HepG2 (cell line): ENCODE data around the gene PRDX3. TPM values are rescaled to one million over a fixed set of nuclear protein-coding genes. Genes with fewer than 3 reads are reported as not detected.

Source experiments
- IRF2 ChIP-seq: IDR thresholded peaks from 2 replicates; pipeline ENCODE4 v1.6.1; 2018; ENCODE audit warnings: missing genetic modification reagents, missing compliant biosample characterization
- JARID2 ChIP-seq: sonication (generic); formaldehyde crosslinking; IDR thresholded peaks from 2 replicates; pipeline ENCODE4 v1.8.1; 2023; ENCODE audit warnings: missing genetic modification reagents, inconsistent platforms; ENCODE audit not compliant: insufficient replicate concordance
- MAFG ChIP-seq: sonication (generic); formaldehyde crosslinking; IDR thresholded peaks from 2 replicates; pipeline ENCODE4 v1.5.1; 2020; ENCODE audit warnings: mild to moderate bottlenecking, missing genetic modification reagents
- NFYC ChIP-seq: IDR thresholded peaks from 2 replicates; pipeline ENCODE4 v1.6.1; 2016; ENCODE audit warnings: missing genetic modification reagents, missing compliant biosample characterization
- PRDM10 ChIP-seq: sonication (generic); formaldehyde crosslinking; IDR thresholded peaks from 2 replicates; pipeline ENCODE4 v1.4.0; 2020; ENCODE audit warnings: low read depth, missing genetic modification reagents
- TFAP4 ChIP-seq: sonication (generic); IDR thresholded peaks from 2 replicates; pipeline ENCODE4 v1.6.1; 2016; ENCODE audit warnings: low read depth, borderline replicate concordance
- TFE3 ChIP-seq: IDR thresholded peaks from 2 replicates; pipeline ENCODE4 v1.6.1; 2016
- ZBTB4 ChIP-seq: sonication (generic); formaldehyde crosslinking; IDR thresholded peaks from 2 replicates; pipeline ENCODE4 v1.4.0; 2020; ENCODE audit warnings: missing genetic modification reagents, mild to moderate bottlenecking, borderline replicate concordance
- ZNF441 ChIP-seq: sonication (generic); formaldehyde crosslinking; IDR thresholded peaks from 2 replicates; pipeline ENCODE4 v1.7.0; 2021; ENCODE audit warnings: missing genetic modification reagents, borderline replicate concordance
- ZNF460 ChIP-seq: sonication (generic); formaldehyde crosslinking; IDR thresholded peaks from 2 replicates; pipeline ENCODE4 v1.5.1; 2020; ENCODE audit warnings: missing genetic modification reagents, mild to moderate bottlenecking, borderline replicate concordance
- ZNF687 ChIP-seq: sonication (generic); formaldehyde crosslinking; IDR thresholded peaks from 2 replicates; pipeline ENCODE4 v1.5.1; 2020; ENCODE audit warnings: mild to moderate bottlenecking, missing genetic modification reagents, moderate library complexity
- polyA plus RNA-seq, 8 experiments: library from polyadenylated mRNA; depleted of rRNA in 3 of 8; stranded (reverse) in 7 of 8; unstranded in 1 of 8; fragments of >200 nt; fragmentation: Illumina TruSeq in 4 of 8; extraction: Trizol in 4 of 8; gene quantifications; 2 replicates each; pipeline versions ENCODE4 v1.2.1 to v1.2.3, GENCODE V29; 2011 to 2016; ENCODE audit warnings: low read depth in 4 of 8, missing spikeins in 1 of 8, mixed read lengths in 1 of 8; ENCODE audit not compliant: insufficient read depth in 1 of 8
- total RNA-seq, 5 experiments: library from RNA; depleted of rRNA; stranded (reverse); fragments of >200 nt; fragmentation: Illumina TruSeq; extraction: Trizol; gene quantifications; 2 replicates each; pipeline ENCODE4 v1.2.3, GENCODE V29; 2016; ENCODE audit warnings: low read depth in 1 of 5

The PRDX3 gene
- total and polyA plus RNA-seq, 2 of the 13 experiments (the other 11 are each of a cell fraction or from before 2014, with no cell fraction given) = 407 to 565 TPM

GRCh38 chr10:119120413-119120867, 58.2 kb downstream of the PRDX3 start (continued):
- TF ChIP-seq PRDM10 (CRISPR knock-in tag) = 0 out of 2 replicates have a peak, but pooled peaks have one; percentile 31
- peak; percentile 85 for TF ChIP-seq MAFG
- TF ChIP-seq NFYC (CRISPR knock-in tag) = no peak
- TF ChIP-seq ZNF687 = no peak
- TF ChIP-seq JARID2 (CRISPR knock-in tag) = no peak
- peak; percentile 18; the same call in 1 of the 2 replicates for TF ChIP-seq ZNF460 (CRISPR knock-in tag)
- peak; percentile 90 for TF ChIP-seq IRF2 (CRISPR knock-in tag)
- TF ChIP-seq TFAP4 = peak; percentile 81; the same call in 1 of the 2 replicates
- TF ChIP-seq ZNF441 (CRISPR knock-in tag) = peak; percentile 51; the same call in 1 of the 2 replicates
- no peak for TF ChIP-seq ZBTB4 (CRISPR knock-in tag)
- peak; percentile 64; the same call in 1 of the 2 replicates for TF ChIP-seq TFE3 (CRISPR knock-in tag)
